H9 (cell line): ENCODE results near the gene IGSF9B. TPM values are rescaled to one million over a fixed set of nuclear protein-coding genes. Genes with fewer than 3 reads are reported as not detected.

ENCODE experiments used
- DNase-seq: peaks from one replicate; pipeline ENCODE4 v3.0.0-alpha.2; 2017
- H2AFZ ChIP-seq: one replicate; pipeline ENCODE4 v1.6.1; 2013; ENCODE audit warnings: mild to moderate bottlenecking, low read length, control low read depth, moderate library complexity
- H2AK5ac ChIP-seq: 2 replicates; pipeline ENCODE4 v1.6.1; 2013; ENCODE audit warnings: low read length, control low read depth, mixed read lengths; ENCODE audit not compliant: insufficient read length
- H2BK120ac ChIP-seq: one replicate; pipeline ENCODE4 v1.6.1; 2013; ENCODE audit warnings: low read depth, mild to moderate bottlenecking, low read length, control low read depth, inconsistent platforms; ENCODE audit not compliant: poor library complexity, severe bottlenecking
- H2BK12ac ChIP-seq: 2 replicates; pipeline ENCODE4 v1.6.1; 2013; ENCODE audit warnings: low read length, control low read depth, mixed read lengths, low read depth; ENCODE audit not compliant: insufficient read length
- H2BK15ac ChIP-seq: 2 replicates; pipeline ENCODE4 v1.6.1; 2013; ENCODE audit warnings: low read depth, low read length, control low read depth
- H2BK20ac ChIP-seq: one replicate; pipeline ENCODE4 v1.6.1; 2013; ENCODE audit warnings: low read depth, mild to moderate bottlenecking, low read length, control low read depth, inconsistent platforms; ENCODE audit not compliant: poor library complexity, severe bottlenecking
- H2BK5ac ChIP-seq: 2 replicates; pipeline ENCODE4 v1.6.1; 2013; ENCODE audit warnings: low read length, control low read depth, mixed read lengths; ENCODE audit not compliant: insufficient read length
- H3K14ac ChIP-seq: 2 replicates; pipeline ENCODE4 v1.6.1; 2013; ENCODE audit warnings: low read length, control low read depth; ENCODE audit not compliant: insufficient read depth
- H3K18ac ChIP-seq: 2 replicates; pipeline ENCODE4 v1.6.1; 2013; ENCODE audit warnings: low read depth, mild to moderate bottlenecking, mixed read lengths, low read length, control low read depth; ENCODE audit not compliant: insufficient read length
- H3K23ac ChIP-seq: 2 replicates; pipeline ENCODE4 v1.6.1; 2013; ENCODE audit warnings: low read length, control low read depth, mixed read lengths, low read depth; ENCODE audit not compliant: insufficient read length
- H3K23me2 ChIP-seq: 2 replicates; pipeline ENCODE4 v1.6.1; 2013; ENCODE audit warnings: low read depth, mild to moderate bottlenecking, mixed read lengths, low read length, control low read depth; ENCODE audit not compliant: insufficient read length, poor library complexity, severe bottlenecking
- H3K27ac ChIP-seq: 2 replicates; pipeline ENCODE4 v1.5.1; 2013; ENCODE audit warnings: low read length, control low read depth, mixed read lengths, low read depth; ENCODE audit not compliant: insufficient read length
- H3K27me3 ChIP-seq: 2 replicates; pipeline ENCODE4 v1.6.1; 2013; ENCODE audit warnings: low read length, control low read depth, inconsistent platforms; ENCODE audit not compliant: insufficient read depth
- H3K4ac ChIP-seq: 2 replicates; pipeline ENCODE4 v1.6.1; 2013; ENCODE audit warnings: low read depth, mild to moderate bottlenecking, control low read depth, inconsistent platforms, low read length, moderate library complexity
- H3K4me1 ChIP-seq: 2 replicates; pipeline ENCODE4 v1.6.1; 2013; ENCODE audit warnings: low read length, control low read depth, inconsistent platforms; ENCODE audit not compliant: insufficient read depth
- H3K4me2 ChIP-seq: 2 replicates; pipeline ENCODE4 v1.6.1; 2013; ENCODE audit warnings: low read length, control low read depth, mixed read lengths; ENCODE audit not compliant: insufficient read length, insufficient read depth
- H3K56ac ChIP-seq: 2 replicates; pipeline ENCODE4 v1.6.1; 2013; ENCODE audit warnings: low read depth, mild to moderate bottlenecking, mixed read lengths, low read length, control low read depth; ENCODE audit not compliant: insufficient read length
- H3K79me1 ChIP-seq: 2 replicates; pipeline ENCODE4 v1.6.1; 2013; ENCODE audit warnings: low read depth, mild to moderate bottlenecking, moderate library complexity, low read length, control low read depth, inconsistent platforms; ENCODE audit not compliant: insufficient read depth, poor library complexity, severe bottlenecking
- H3K79me2 ChIP-seq: 2 replicates; pipeline ENCODE4 v1.6.1; 2013; ENCODE audit warnings: low read length, control low read depth, inconsistent platforms; ENCODE audit not compliant: insufficient read depth
- H3K9ac ChIP-seq: 2 replicates; pipeline ENCODE4 v1.6.1; 2013; ENCODE audit warnings: low read length, control low read depth, mixed read lengths; ENCODE audit not compliant: insufficient read length; ENCODE audit errors: extremely low read depth
- H3K9me3 ChIP-seq: one replicate; pipeline ENCODE4 v1.6.1; 2013; ENCODE audit warnings: low read depth, low read length, inconsistent platforms; ENCODE audit not compliant: control insufficient read depth
- H3T11ph ChIP-seq: one replicate; pipeline ENCODE4 v1.6.1; 2013; ENCODE audit warnings: mild to moderate bottlenecking, low read length, control low read depth, inconsistent platforms
- H4K20me1 ChIP-seq: one replicate; pipeline ENCODE4 v1.6.1; 2013; ENCODE audit not compliant: control insufficient read depth, insufficient read length, insufficient read depth
- H4K5ac ChIP-seq: 2 replicates; pipeline ENCODE4 v1.6.1; 2013; ENCODE audit warnings: low read depth, mild to moderate bottlenecking, mixed read lengths, low read length, control low read depth; ENCODE audit not compliant: insufficient read length
- H4K8ac ChIP-seq: replicated peaks from 2 replicates; pipeline ENCODE4 v1.6.1; 2013; ENCODE audit warnings: low read length, control low read depth, mixed read lengths, low read depth; ENCODE audit not compliant: insufficient read length
- H4K91ac ChIP-seq: 2 replicates; pipeline ENCODE4 v1.6.1; 2013; ENCODE audit warnings: low read depth, mild to moderate bottlenecking, moderate library complexity, mixed read lengths, low read length, control low read depth; ENCODE audit not compliant: insufficient read length
- H3K27ac Mint-ChIP-seq, 3 experiments: 2 replicates in 2 of 3; 3 replicates in 1 of 3; pipeline ENCODE4 v1.8.0; 2020 to 2021; ENCODE audit warnings: mixed read lengths in 3 of 3, mild to moderate bottlenecking in 1 of 3, moderate library complexity in 1 of 3
- H3K27me3 Mint-ChIP-seq: 2 replicates; pipeline ENCODE4 v1.8.0; 2021; ENCODE audit warnings: low read depth, mild to moderate bottlenecking, moderate library complexity, mixed read lengths
- H3K36me3 Mint-ChIP-seq, 3 experiments: 2 replicates in 2 of 3; 3 replicates in 1 of 3; pipeline ENCODE4 v1.8.0; 2020 to 2021; ENCODE audit warnings: low read depth in 3 of 3, mixed read lengths in 3 of 3; ENCODE audit not compliant: insufficient read depth in 1 of 3
- H3K4me1 Mint-ChIP-seq, 2 experiments: 2 replicates each; pipeline ENCODE4 v1.8.0; 2020; ENCODE audit warnings: mixed read lengths in 2 of 2
- H3K4me3 Mint-ChIP-seq, 2 experiments: 2 replicates in 1 of 2; 3 replicates in 1 of 2; pipeline ENCODE4 v1.8.0; 2020 to 2021; ENCODE audit warnings: mild to moderate bottlenecking in 2 of 2, mixed read lengths in 2 of 2, moderate library complexity in 1 of 2
- H3K9me3 Mint-ChIP-seq, 2 experiments: 2 replicates in 1 of 2; 3 replicates in 1 of 2; pipeline ENCODE4 v1.8.0; 2020; ENCODE audit warnings: mild to moderate bottlenecking in 2 of 2, mixed read lengths in 2 of 2, moderate library complexity in 1 of 2
- WGBS: extraction: QIAGEN DNeasy Blood & Tissue Kit; methylation state at CpG from one replicate; pipeline ENCODE4 v1.1.7; 2013; ENCODE audit warnings: missing lambda C conversion rate, low lambda C conversion rate, mixed read lengths; ENCODE audit not compliant: insufficient read length; ENCODE audit errors: extremely low coverage; 5-methylcytosine and 5-hydroxymethylcytosine counted together
- total RNA-seq: library from RNA; stranded (reverse); gene quantifications from 2 replicates; pipeline ENCODE4 v1.2.1, GENCODE V29; 2021
- TF ChIP-seq, protein P1 (sequence below): fragments of 200-600 bp; sonication (generic); conservative IDR thresholded peaks from 3 replicates; pipeline ENCODE4 v1.8.0; 2021; ENCODE audit warnings: antibody characterized with exemption, mild to moderate bottlenecking

IGSF9B gene
- total RNA-seq, 1 experiment from 2014 or later: 25.7 TPM

DNA sequence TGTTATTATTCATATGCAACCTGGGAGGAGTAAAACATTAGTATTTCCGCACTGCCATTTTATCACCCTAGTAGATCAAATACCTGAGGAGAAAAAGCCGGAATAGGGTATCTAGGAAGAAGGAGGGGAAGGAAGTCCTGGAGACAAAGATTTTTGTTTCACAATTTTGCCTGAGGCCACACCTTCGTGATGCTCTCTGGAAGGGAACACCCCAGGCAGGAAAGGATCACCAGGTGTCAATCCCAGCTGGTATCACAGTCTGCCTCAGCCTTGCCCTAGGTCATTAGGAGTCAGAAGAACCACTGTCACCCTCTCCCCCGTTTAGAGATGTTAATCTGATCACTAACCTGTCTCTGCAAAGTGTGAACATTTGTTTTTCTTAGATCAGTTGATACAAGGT lies 35.4 kb upstream of the IGSF9B start:
- Histone ChIP-seq H2AK5ac (no peak overlapping the region), H3T11ph (no peak overlapping the region), H3K23ac (no peak overlapping the region), H4K5ac (no peak overlapping the region), H2BK120ac (no peak overlapping the region), H2BK5ac (no peak overlapping the region), H3K4me2 (no peak overlapping the region), H3K14ac (no peak overlapping the region), H3K23me2 (no peaks in the 10 kb centered on the region), H2BK20ac (no peak overlapping the region), H3K4ac (no peak overlapping the region), H4K91ac (no peak overlapping the region), H3K27ac (no peak overlapping the region), H3K79me1 (no peaks in the 10 kb centered on the region), H3K18ac (no peak overlapping the region), H4K8ac (no peak overlapping the region), H3K9ac (no peak overlapping the region), H4K20me1 (no peaks in the 10 kb centered on the region), H3K56ac (no peak overlapping the region), H3K9me3 (no peaks in the 10 kb centered on the region), H2BK15ac (no peak overlapping the region), H2AFZ (no peak overlapping the region), H2BK12ac (no peak overlapping the region), H3K4me1 (no peaks in the 10 kb centered on the region), H3K27me3 (no peaks in the 10 kb centered on the region), H3K79me2 (no peaks in the 10 kb centered on the region)
- Mint-ChIP-seq H3K9me3 (no peaks in the 10 kb centered on the region), H3K4me1 (peaks cover 5 to 17% of the 10 kb centered on the region in 2 experiments; a peak in 3 of 4 replicates), H3K27ac (no peak overlapping the region), H3K36me3 (no peaks in the 10 kb centered on the region), H3K27me3 (peaks cover 18% of the 10 kb centered on the region), H3K4me3 (no peak overlapping the region)
- TF ChIP-seq, protein P1, sequence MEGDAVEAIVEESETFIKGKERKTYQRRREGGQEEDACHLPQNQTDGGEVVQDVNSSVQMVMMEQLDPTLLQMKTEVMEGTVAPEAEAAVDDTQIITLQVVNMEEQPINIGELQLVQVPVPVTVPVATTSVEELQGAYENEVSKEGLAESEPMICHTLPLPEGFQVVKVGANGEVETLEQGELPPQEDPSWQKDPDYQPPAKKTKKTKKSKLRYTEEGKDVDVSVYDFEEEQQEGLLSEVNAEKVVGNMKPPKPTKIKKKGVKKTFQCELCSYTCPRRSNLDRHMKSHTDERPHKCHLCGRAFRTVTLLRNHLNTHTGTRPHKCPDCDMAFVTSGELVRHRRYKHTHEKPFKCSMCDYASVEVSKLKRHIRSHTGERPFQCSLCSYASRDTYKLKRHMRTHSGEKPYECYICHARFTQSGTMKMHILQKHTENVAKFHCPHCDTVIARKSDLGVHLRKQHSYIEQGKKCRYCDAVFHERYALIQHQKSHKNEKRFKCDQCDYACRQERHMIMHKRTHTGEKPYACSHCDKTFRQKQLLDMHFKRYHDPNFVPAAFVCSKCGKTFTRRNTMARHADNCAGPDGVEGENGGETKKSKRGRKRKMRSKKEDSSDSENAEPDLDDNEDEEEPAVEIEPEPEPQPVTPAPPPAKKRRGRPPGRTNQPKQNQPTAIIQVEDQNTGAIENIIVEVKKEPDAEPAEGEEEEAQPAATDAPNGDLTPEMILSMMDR: no peak
- DNase-seq: no peak
- WGBS: no CpG with 5 or more reads among the region's 4 CpGs
